Neural cell (in vitro differentiated cells): ENCODE results near the gene TMC3. TPM values are rescaled to one million over a fixed set of nuclear protein-coding genes. Genes with fewer than 3 reads are reported as not detected.

Experiments used
- H2AFZ ChIP-seq: fragments of 200-600, 300-800 bp; sonication (generic), shearing (Covaris generic); 2 replicates; pipeline ENCODE4 v1.6.0; 2014; ENCODE audit warnings: low read depth, mild to moderate bottlenecking, antibody characterized with exemption, low read length, moderate library complexity
- H3F3A ChIP-seq: fragments of 200-600 bp; shearing (Covaris generic); 2 replicates; pipeline ENCODE4 v1.6.1; 2016; ENCODE audit warnings: mild to moderate bottlenecking, moderate library complexity, mixed read lengths, antibody characterized with exemption, low read length; ENCODE audit not compliant: insufficient read depth, poor library complexity, severe bottlenecking
- H3K27ac ChIP-seq: fragments of 200-600, 300-800 bp; sonication (generic), shearing (Covaris generic); 2 replicates; pipeline ENCODE4 v1.5.1; 2014; ENCODE audit warnings: mild to moderate bottlenecking, low read length, moderate library complexity
- H3K27me3 ChIP-seq: fragments of 300-800, 200-600 bp; sonication (generic), shearing (Covaris generic); 2 replicates; pipeline ENCODE4 v1.6.0; 2014; ENCODE audit warnings: mild to moderate bottlenecking, low read depth, low read length, moderate library complexity; ENCODE audit not compliant: insufficient read depth
- H3K36me3 ChIP-seq: fragments of 300-800, 200-600 bp; sonication (generic), shearing (Covaris generic); 2 replicates; pipeline ENCODE4 v1.5.1; 2014; ENCODE audit warnings: mild to moderate bottlenecking, antibody characterized with exemption, low read length, moderate library complexity; ENCODE audit not compliant: insufficient read depth
- H3K4me2 ChIP-seq: fragments of 300-800, 200-600 bp; sonication (generic), shearing (Covaris generic); 2 replicates; pipeline ENCODE4 v1.6.0; 2014; ENCODE audit warnings: mild to moderate bottlenecking, low read length
- H3K4me3 ChIP-seq: fragments of 300-800, 200-600 bp; sonication (generic), shearing (Covaris generic); 2 replicates; pipeline ENCODE4 v1.5.1; 2014; ENCODE audit warnings: mild to moderate bottlenecking, low read length, moderate library complexity
- H3K79me2 ChIP-seq: fragments of 200-600 bp; shearing (Covaris generic); replicated peaks from 2 replicates; pipeline ENCODE4 v1.6.0; 2014; ENCODE audit warnings: mild to moderate bottlenecking, low read length, moderate library complexity; ENCODE audit not compliant: insufficient read depth
- H3K9ac ChIP-seq: fragments of 300-800, 200-600 bp; sonication (generic), shearing (Covaris generic); 2 replicates; pipeline ENCODE4 v1.6.1; 2016; ENCODE audit warnings: mild to moderate bottlenecking, low read length, mixed read lengths
- H3K9me2 ChIP-seq: fragments of 200-600 bp; shearing (Covaris generic); 2 replicates; pipeline ENCODE4 v1.6.1; 2016; ENCODE audit warnings: mild to moderate bottlenecking, low read length, mixed read lengths; ENCODE audit not compliant: insufficient read depth
- H3K9me3 ChIP-seq: fragments of 200-600, 300-800 bp; sonication (generic), shearing (Covaris generic); 2 replicates; pipeline ENCODE4 v1.6.1; 2016; ENCODE audit warnings: mild to moderate bottlenecking, mixed run types, low read length, moderate library complexity, mixed read lengths
- H4K20me1 ChIP-seq: fragments of 200-600 bp; shearing (Covaris generic); 2 replicates; pipeline ENCODE4 v1.6.1; 2016; ENCODE audit warnings: mild to moderate bottlenecking, mixed run types; ENCODE audit not compliant: insufficient read depth
- CTCF ChIP-seq: fragments of 450-650 bp; IDR thresholded peaks from 2 replicates; pipeline ENCODE4 v1.5.1; 2014; ENCODE audit warnings: antibody characterized with exemption, mild to moderate bottlenecking, moderate library complexity; ENCODE audit not compliant: poor library complexity, severe bottlenecking
- EP300 ChIP-seq: fragments of 450-650 bp; conservative IDR thresholded peaks from 2 replicates; pipeline ENCODE4 v1.6.1; 2014; ENCODE audit warnings: antibody characterized with exemption, mild to moderate bottlenecking, moderate library complexity; ENCODE audit not compliant: poor library complexity, severe bottlenecking
- EZH2 ChIP-seq: fragments of 200-600, 300-800 bp; shearing (Covaris generic), sonication (generic); IDR thresholded peaks from 2 replicates; pipeline ENCODE4 v1.6.1; 2014; ENCODE audit warnings: antibody characterized with exemption, low read length, borderline replicate concordance, mild to moderate bottlenecking; ENCODE audit not compliant: insufficient read depth, poor library complexity, severe bottlenecking
- MXI1 ChIP-seq: fragments of 450-650 bp; conservative IDR thresholded peaks from 2 replicates; pipeline ENCODE4 v1.6.1; 2014; ENCODE audit warnings: antibody characterized with exemption, mild to moderate bottlenecking; ENCODE audit not compliant: poor library complexity, severe bottlenecking
- POLR2AphosphoS5 ChIP-seq: IDR thresholded peaks from 2 replicates; pipeline ENCODE4 v1.6.1; 2012
- RAD21 ChIP-seq: fragments of 450-650 bp; conservative IDR thresholded peaks from 2 replicates; pipeline ENCODE4 v1.6.1; 2014; ENCODE audit warnings: antibody characterized with exemption, mild to moderate bottlenecking, moderate library complexity
- REST ChIP-seq: IDR thresholded peaks from 2 replicates; pipeline ENCODE4 v1.6.1; 2012; ENCODE audit warnings: borderline replicate concordance
- SMC3 ChIP-seq: fragments of 450-650 bp; conservative IDR thresholded peaks from 2 replicates; pipeline ENCODE4 v1.6.1; 2014; ENCODE audit warnings: antibody characterized with exemption, mild to moderate bottlenecking, moderate library complexity; ENCODE audit not compliant: poor library complexity
- TAF1 ChIP-seq: IDR thresholded peaks from 2 replicates; pipeline ENCODE4 v1.6.1; 2012; ENCODE audit warnings: low read depth
- polyA plus RNA-seq: library from polyadenylated mRNA; depleted of rRNA; stranded (reverse); fragments of >200 nt; gene quantifications from 2 replicates; pipeline ENCODE4 v1.2.3, GENCODE V29; 2014

TMC3 gene
- polyA plus RNA-seq, 1 donor from 2014 or later, result not detected

DNA sequence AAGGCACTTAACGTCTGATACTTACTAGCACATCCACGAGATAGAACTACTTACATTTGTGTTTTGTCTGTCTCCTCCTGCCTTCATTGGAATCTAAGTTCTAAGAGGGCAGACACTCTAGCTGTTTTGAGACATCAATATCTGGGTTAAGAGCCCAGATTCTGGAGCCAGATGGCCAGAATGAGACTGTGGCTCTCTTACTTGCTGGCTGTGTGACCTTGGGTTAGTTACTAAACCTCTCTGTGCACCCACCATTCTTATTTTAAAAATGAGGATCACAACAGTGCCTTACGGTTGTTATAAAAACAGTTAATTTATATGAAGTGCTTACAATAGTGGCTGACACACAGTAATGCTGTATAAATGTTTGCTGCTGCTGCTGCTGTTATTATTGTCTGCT lies 57.7 kb downstream of the TMC3 start:
- Histone ChIP-seq H3K79me2 (no peaks in the 10 kb centered on the region), H3K9ac (no peak overlapping the region), H2AFZ (no peak overlapping the region), H3K9me2 (no peaks in the 10 kb centered on the region), H3K9me3 (no peaks in the 10 kb centered on the region), H3K36me3 (no peaks in the 10 kb centered on the region), H3K4me3 (no peak overlapping the region), H3K4me2 (no peak overlapping the region), H3K27ac (no peak overlapping the region), H3F3A (no peaks in the 10 kb centered on the region), H3K27me3 (no peaks in the 10 kb centered on the region), H4K20me1 (no peaks in the 10 kb centered on the region)
- TF ChIP-seq POLR2AphosphoS5, result no peak
- no peak for TF ChIP-seq RAD21
- no peak for TF ChIP-seq EZH2
- TF ChIP-seq CTCF, result no peak
- no peak for TF ChIP-seq SMC3
- TF ChIP-seq MXI1, result no peak
- no peak for TF ChIP-seq EP300
- no peak for TF ChIP-seq TAF1
- no peak for TF ChIP-seq REST

DNA sequence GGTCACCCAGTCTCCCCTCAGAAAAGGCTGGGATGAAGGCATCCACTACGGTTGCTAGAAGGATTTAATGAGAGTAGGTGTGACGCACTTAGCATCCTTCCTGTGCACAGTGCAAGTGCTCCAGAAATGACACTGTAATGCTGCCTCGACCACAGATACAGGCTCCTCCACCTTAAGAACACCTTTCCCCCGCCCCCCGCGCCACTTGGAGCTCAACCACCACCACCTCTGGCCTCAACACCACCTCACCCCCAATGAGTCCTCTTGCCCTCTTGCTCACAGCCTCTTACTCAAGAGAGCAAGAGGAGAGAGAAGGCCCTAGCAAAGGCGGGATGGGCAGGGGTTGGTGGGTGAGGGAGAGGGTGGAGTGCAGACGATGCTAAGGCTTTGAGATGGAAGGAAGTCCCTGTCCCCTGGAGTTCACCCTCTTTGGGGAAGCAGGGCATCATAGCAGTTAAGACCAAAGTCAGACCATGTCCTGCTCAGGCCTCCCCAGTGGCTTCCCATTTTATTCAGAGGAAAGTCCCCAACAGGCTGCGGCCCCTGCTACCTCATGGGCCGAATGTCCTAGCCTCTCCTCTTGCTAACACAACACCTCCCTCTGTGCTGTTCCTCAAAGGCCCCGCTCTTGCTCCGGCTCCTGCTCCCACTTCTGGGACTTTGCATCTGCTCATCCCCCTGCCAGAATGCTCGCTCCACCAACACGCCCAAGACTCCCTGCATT lies 58.4 kb downstream of the TMC3 start:
- Histone ChIP-seq H3K9me3 (no peaks in the 10 kb centered on the region), H3K79me2 (no peaks in the 10 kb centered on the region), H4K20me1 (no peaks in the 10 kb centered on the region), H3K4me3 (no peak overlapping the region), H3K27ac (no peak overlapping the region), H3K36me3 (no peaks in the 10 kb centered on the region), H3F3A (no peaks in the 10 kb centered on the region), H2AFZ (no peak overlapping the region), H3K4me2 (no peak overlapping the region), H3K27me3 (no peaks in the 10 kb centered on the region), H3K9ac (no peak overlapping the region), H3K9me2 (no peaks in the 10 kb centered on the region)
- no peak for TF ChIP-seq POLR2AphosphoS5
- TF ChIP-seq CTCF, result no peak
- TF ChIP-seq MXI1, result no peak
- no peak for TF ChIP-seq RAD21
- TF ChIP-seq TAF1, result no peak
- TF ChIP-seq SMC3, result no peak
- no peak for TF ChIP-seq REST
- no peak for TF ChIP-seq EZH2
